Fibroblast of lung (primary cell): Measurements from ENCODE around the gene CIZ1. TPM values are rescaled to one million over a fixed set of nuclear protein-coding genes. Genes with fewer than 3 reads are reported as not detected.
"Not testable (repeated sequence)": the region's sequence is repeated elsewhere in the genome, so short reads cannot be mapped to it uniquely, and the experiment has no call there.

Experiments
- DNase-seq, 2 donors: peaks; one replicate each; pipeline versions ENCODE4 v3.0.0 to v3.0.0-alpha.2; 2010; ENCODE audit warnings: low read depth in 2 of 2
- H2AFZ ChIP-seq: 2 replicates; pipeline ENCODE4 v1.5.1; 2012; ENCODE audit warnings: low read length, control low read depth, inconsistent platforms
- H3K27ac ChIP-seq: 2 replicates; pipeline ENCODE4 v1.5.1; 2011; ENCODE audit warnings: low read length, control low read depth; ENCODE audit not compliant: insufficient read depth
- H3K27me3 ChIP-seq: 2 replicates; pipeline ENCODE4 v1.5.1; 2011; ENCODE audit warnings: mild to moderate bottlenecking, low read length; ENCODE audit not compliant: control insufficient read depth, insufficient read depth
- H3K36me3 ChIP-seq: 2 replicates; pipeline ENCODE4 v1.5.1; 2011; ENCODE audit warnings: low read length; ENCODE audit not compliant: control insufficient read depth, insufficient read depth
- H3K4me1 ChIP-seq: 2 replicates; pipeline ENCODE4 v1.5.1; 2011; ENCODE audit warnings: low read length; ENCODE audit not compliant: control insufficient read depth, insufficient read depth; ENCODE audit errors: extremely low read depth
- H3K4me2 ChIP-seq: 2 replicates; pipeline ENCODE4 v1.5.1; 2011; ENCODE audit warnings: low read length, control low read depth; ENCODE audit not compliant: insufficient read depth; ENCODE audit errors: extremely low read depth
- H3K4me3 ChIP-seq, 4 experiments: fragments of 200-600 bp in 1 of 4; sonication (generic) in 1 of 4; replicated peaks in 1 of 4; 2 replicates each; pipeline ENCODE4 v1.5.1; 2011 to 2016; ENCODE audit warnings: low read length in 4 of 4, low read depth in 3 of 4, mild to moderate bottlenecking in 3 of 4, control low read depth in 2 of 4, inconsistent platforms in 1 of 4, mixed read lengths in 1 of 4; ENCODE audit not compliant: insufficient read depth in 1 of 4; ENCODE audit errors: control extremely low read depth in 1 of 4
- H3K79me2 ChIP-seq: 2 replicates; pipeline ENCODE4 v1.5.1; 2012; ENCODE audit warnings: mild to moderate bottlenecking, low read length, inconsistent platforms; ENCODE audit not compliant: control insufficient read depth, insufficient read depth
- H3K9ac ChIP-seq: 2 replicates; pipeline ENCODE4 v1.5.1; 2011; ENCODE audit warnings: mild to moderate bottlenecking, low read length, control low read depth; ENCODE audit not compliant: insufficient read depth
- H3K9me3 ChIP-seq: 2 replicates; pipeline ENCODE4 v1.5.1; 2012; ENCODE audit warnings: low read depth, low read length; ENCODE audit not compliant: control insufficient read depth, insufficient read depth
- H4K20me1 ChIP-seq: 2 replicates; pipeline ENCODE4 v1.5.1; 2011; ENCODE audit warnings: low read length; ENCODE audit not compliant: control insufficient read depth, insufficient read depth; ENCODE audit errors: extremely low read depth
- EZH2 ChIP-seq: IDR thresholded peaks from 2 replicates; pipeline ENCODE4 v1.5.1; 2012; ENCODE audit warnings: low read length, control low read depth, mild to moderate bottlenecking; ENCODE audit errors: missing control alignments
- polyA plus RNA-seq, 2 donors: library from polyadenylated mRNA; depleted of rRNA in 1 of 2; stranded (reverse) in 1 of 2; unstranded in 1 of 2; fragments of >200 nt; gene quantifications; 2 replicates each; pipeline ENCODE4 v1.2.1, GENCODE V29; 2011 to 2012; ENCODE audit warnings: missing spikeins in 1 of 2
- total RNA-seq: library from RNA; depleted of rRNA; stranded (reverse); fragments of >200 nt; gene quantifications from 2 replicates; pipeline ENCODE4 v1.2.1, GENCODE V29; 2014
- TF ChIP-seq, protein P1 (sequence below), 2 donors: IDR thresholded peaks in 1 of 2; conservative IDR thresholded peaks in 1 of 2; 1 replicate in 1 of 2; 2 replicates in 1 of 2; pipeline ENCODE4 v1.5.1; 2011 to 2012; ENCODE audit warnings: low read length in 2 of 2, control low read depth in 1 of 2, inconsistent platforms in 1 of 2, low read depth in 1 of 2, mild to moderate bottlenecking in 1 of 2

The CIZ1 gene
- total and polyA plus RNA-seq, 2 donors (not counting 1 experiment from before 2014, with no cell fraction given): 26.1 to 27.2 TPM

GRCh38 chr9:128181480-128181879 lies 9.9 kb downstream of the CIZ1 start:
- not testable (repeated sequence) for H2AFZ ChIP-seq, H3K4me1 ChIP-seq, H3K27me3 ChIP-seq, H3K9ac ChIP-seq, H3K4me3 ChIP-seq, H3K79me2 ChIP-seq, H4K20me1 ChIP-seq, H3K9me3 ChIP-seq, H3K27ac ChIP-seq, H3K4me2 ChIP-seq
- TF ChIP-seq, protein P1, sequence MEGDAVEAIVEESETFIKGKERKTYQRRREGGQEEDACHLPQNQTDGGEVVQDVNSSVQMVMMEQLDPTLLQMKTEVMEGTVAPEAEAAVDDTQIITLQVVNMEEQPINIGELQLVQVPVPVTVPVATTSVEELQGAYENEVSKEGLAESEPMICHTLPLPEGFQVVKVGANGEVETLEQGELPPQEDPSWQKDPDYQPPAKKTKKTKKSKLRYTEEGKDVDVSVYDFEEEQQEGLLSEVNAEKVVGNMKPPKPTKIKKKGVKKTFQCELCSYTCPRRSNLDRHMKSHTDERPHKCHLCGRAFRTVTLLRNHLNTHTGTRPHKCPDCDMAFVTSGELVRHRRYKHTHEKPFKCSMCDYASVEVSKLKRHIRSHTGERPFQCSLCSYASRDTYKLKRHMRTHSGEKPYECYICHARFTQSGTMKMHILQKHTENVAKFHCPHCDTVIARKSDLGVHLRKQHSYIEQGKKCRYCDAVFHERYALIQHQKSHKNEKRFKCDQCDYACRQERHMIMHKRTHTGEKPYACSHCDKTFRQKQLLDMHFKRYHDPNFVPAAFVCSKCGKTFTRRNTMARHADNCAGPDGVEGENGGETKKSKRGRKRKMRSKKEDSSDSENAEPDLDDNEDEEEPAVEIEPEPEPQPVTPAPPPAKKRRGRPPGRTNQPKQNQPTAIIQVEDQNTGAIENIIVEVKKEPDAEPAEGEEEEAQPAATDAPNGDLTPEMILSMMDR (conservative IDR thresholded peaks at IDR 0.05 in 1 of 2, IDR thresholded peaks at IDR 0.05 in 1 of 2; ENCODE audit: low read depth in 1 of 2, low read length in 2 of 2): peak; percentile 35 to 48
- H3K36me3 ChIP-seq: peaks cover 32% of the 10 kb centered on the region
- DNase-seq: peak; percentile 45

- H3K27ac ChIP-seq: no peak overlapping the region
- no peak overlapping the region for H2AFZ ChIP-seq
- TF ChIP-seq EZH2: no peak
- TF ChIP-seq, protein P1 (conservative IDR thresholded peaks at IDR 0.05 in 1 of 2, IDR thresholded peaks at IDR 0.05 in 1 of 2; ENCODE audit: low read depth in 1 of 2, low read length in 2 of 2): no peak
- H3K9me3 ChIP-seq: no peaks in the 10 kb centered on the region
- no peaks in the 10 kb centered on the region for H3K79me2 ChIP-seq
- H3K4me3 ChIP-seq: no peak overlapping the region
- no peaks in the 10 kb centered on the region for H3K27me3 ChIP-seq
- H3K9ac ChIP-seq: no peak overlapping the region
- no peaks in the 10 kb centered on the region for H4K20me1 ChIP-seq
- no peaks in the 10 kb centered on the region for H3K4me1 ChIP-seq
- H3K36me3 ChIP-seq: peaks cover 38% of the 10 kb centered on the region
- no peak overlapping the region for H3K4me2 ChIP-seq
- DNase-seq: no peak
These were observed 10.9 kb downstream of the CIZ1 start for GRCh38 chr9:128180447-128180846.

- Histone ChIP-seq H3K79me2 (no peaks in the 10 kb centered on the region), H4K20me1 (no peaks in the 10 kb centered on the region), H3K27ac (no peak overlapping the region), H3K9me3 (no peaks in the 10 kb centered on the region), H3K27me3 (no peaks in the 10 kb centered on the region), H2AFZ (no peak overlapping the region), H3K4me3 (no peak overlapping the region), H3K36me3 (peaks cover 38% of the 10 kb centered on the region), H3K4me1 (no peaks in the 10 kb centered on the region), H3K9ac (no peak overlapping the region), H3K4me2 (no peak overlapping the region)
- DNase-seq: no peak
- TF ChIP-seq, protein P1 (conservative IDR thresholded peaks at IDR 0.05 in 1 of 2, IDR thresholded peaks at IDR 0.05 in 1 of 2; ENCODE audit: low read depth in 1 of 2, low read length in 2 of 2): no peak
- no peak for TF ChIP-seq EZH2
These were observed 11.4 kb downstream of the CIZ1 start for GRCh38 chr9:128180001-128180400.
